Fibroblast of lung (primary cell): ENCODE measurements around the gene IGF2R. TPM values are rescaled to one million over a fixed set of nuclear protein-coding genes. Genes with fewer than 3 reads are reported as not detected.

ENCODE experiments used
- DNase-seq, 2 donors: peaks; one replicate each; pipeline versions ENCODE4 v3.0.0 to v3.0.0-alpha.2; 2010; ENCODE audit warnings: low read depth in 2 of 2
- H2AFZ ChIP-seq: 2 replicates; pipeline ENCODE4 v1.5.1; 2012; ENCODE audit warnings: low read length, control low read depth, inconsistent platforms
- H3K27ac ChIP-seq: 2 replicates; pipeline ENCODE4 v1.5.1; 2011; ENCODE audit warnings: low read length, control low read depth; ENCODE audit not compliant: insufficient read depth
- H3K27me3 ChIP-seq: 2 replicates; pipeline ENCODE4 v1.5.1; 2011; ENCODE audit warnings: mild to moderate bottlenecking, low read length; ENCODE audit not compliant: control insufficient read depth, insufficient read depth
- H3K36me3 ChIP-seq: 2 replicates; pipeline ENCODE4 v1.5.1; 2011; ENCODE audit warnings: low read length; ENCODE audit not compliant: control insufficient read depth, insufficient read depth
- H3K4me1 ChIP-seq: 2 replicates; pipeline ENCODE4 v1.5.1; 2011; ENCODE audit warnings: low read length; ENCODE audit not compliant: control insufficient read depth, insufficient read depth; ENCODE audit errors: extremely low read depth
- H3K4me2 ChIP-seq: 2 replicates; pipeline ENCODE4 v1.5.1; 2011; ENCODE audit warnings: low read length, control low read depth; ENCODE audit not compliant: insufficient read depth; ENCODE audit errors: extremely low read depth
- H3K4me3 ChIP-seq, 4 experiments: fragments of 200-600 bp in 1 of 4; sonication (generic) in 1 of 4; replicated peaks in 1 of 4; 2 replicates each; pipeline ENCODE4 v1.5.1; 2011 to 2016; ENCODE audit warnings: low read length in 4 of 4, low read depth in 3 of 4, mild to moderate bottlenecking in 3 of 4, control low read depth in 2 of 4, inconsistent platforms in 1 of 4, mixed read lengths in 1 of 4; ENCODE audit not compliant: insufficient read depth in 1 of 4; ENCODE audit errors: control extremely low read depth in 1 of 4
- H3K79me2 ChIP-seq: 2 replicates; pipeline ENCODE4 v1.5.1; 2012; ENCODE audit warnings: mild to moderate bottlenecking, low read length, inconsistent platforms; ENCODE audit not compliant: control insufficient read depth, insufficient read depth
- H3K9ac ChIP-seq: 2 replicates; pipeline ENCODE4 v1.5.1; 2011; ENCODE audit warnings: mild to moderate bottlenecking, low read length, control low read depth; ENCODE audit not compliant: insufficient read depth
- H3K9me3 ChIP-seq: 2 replicates; pipeline ENCODE4 v1.5.1; 2012; ENCODE audit warnings: low read depth, low read length; ENCODE audit not compliant: control insufficient read depth, insufficient read depth
- H4K20me1 ChIP-seq: 2 replicates; pipeline ENCODE4 v1.5.1; 2011; ENCODE audit warnings: low read length; ENCODE audit not compliant: control insufficient read depth, insufficient read depth; ENCODE audit errors: extremely low read depth
- EZH2 ChIP-seq: IDR thresholded peaks from 2 replicates; pipeline ENCODE4 v1.5.1; 2012; ENCODE audit warnings: low read length, control low read depth, mild to moderate bottlenecking; ENCODE audit errors: missing control alignments
- polyA plus RNA-seq, 2 donors: library from polyadenylated mRNA; depleted of rRNA in 1 of 2; stranded (reverse) in 1 of 2; unstranded in 1 of 2; fragments of >200 nt; gene quantifications; 2 replicates each; pipeline ENCODE4 v1.2.1, GENCODE V29; 2011 to 2012; ENCODE audit warnings: missing spikeins in 1 of 2
- total RNA-seq: library from RNA; depleted of rRNA; stranded (reverse); fragments of >200 nt; gene quantifications from 2 replicates; pipeline ENCODE4 v1.2.1, GENCODE V29; 2014
- TF ChIP-seq, protein P1 (sequence below), 2 donors: IDR thresholded peaks in 1 of 2; conservative IDR thresholded peaks in 1 of 2; 1 replicate in 1 of 2; 2 replicates in 1 of 2; pipeline ENCODE4 v1.5.1; 2011 to 2012; ENCODE audit warnings: low read length in 2 of 2, control low read depth in 1 of 2, inconsistent platforms in 1 of 2, low read depth in 1 of 2, mild to moderate bottlenecking in 1 of 2

Gene IGF2R
- total and polyA plus RNA-seq, 2 donors (not counting 1 experiment from before 2014, with no cell fraction given) = 37.6 to 300 TPM

DNA sequence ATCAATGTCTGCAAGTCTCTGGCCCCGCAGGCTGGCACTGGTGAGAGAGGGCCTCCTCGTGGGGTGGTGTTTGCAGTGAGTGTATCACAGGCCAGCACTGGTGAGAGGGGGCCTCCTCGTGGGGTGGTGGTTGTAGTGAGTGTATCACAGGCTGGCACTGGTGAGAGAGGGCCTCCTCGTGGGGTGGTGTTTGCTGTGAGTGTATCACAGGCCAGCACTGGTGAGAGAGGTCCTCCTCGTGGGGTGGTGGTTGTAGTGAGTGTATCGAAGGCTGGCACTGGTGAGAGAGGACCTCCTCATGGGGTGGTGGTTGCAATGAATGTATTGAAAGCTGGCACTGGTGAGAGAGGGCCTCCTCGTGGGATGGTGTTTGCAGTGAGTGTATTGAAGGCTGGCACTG lies 99.5 kb downstream of the IGF2R start:
- H3K79me2 ChIP-seq = no peaks in the 10 kb centered on the region
- no peak overlapping the region for H2AFZ ChIP-seq
- H4K20me1 ChIP-seq = no peaks in the 10 kb centered on the region
- H3K27me3 ChIP-seq = no peaks in the 10 kb centered on the region
- no peak for DNase-seq
- TF ChIP-seq EZH2 = no peak
- TF ChIP-seq, protein P1, sequence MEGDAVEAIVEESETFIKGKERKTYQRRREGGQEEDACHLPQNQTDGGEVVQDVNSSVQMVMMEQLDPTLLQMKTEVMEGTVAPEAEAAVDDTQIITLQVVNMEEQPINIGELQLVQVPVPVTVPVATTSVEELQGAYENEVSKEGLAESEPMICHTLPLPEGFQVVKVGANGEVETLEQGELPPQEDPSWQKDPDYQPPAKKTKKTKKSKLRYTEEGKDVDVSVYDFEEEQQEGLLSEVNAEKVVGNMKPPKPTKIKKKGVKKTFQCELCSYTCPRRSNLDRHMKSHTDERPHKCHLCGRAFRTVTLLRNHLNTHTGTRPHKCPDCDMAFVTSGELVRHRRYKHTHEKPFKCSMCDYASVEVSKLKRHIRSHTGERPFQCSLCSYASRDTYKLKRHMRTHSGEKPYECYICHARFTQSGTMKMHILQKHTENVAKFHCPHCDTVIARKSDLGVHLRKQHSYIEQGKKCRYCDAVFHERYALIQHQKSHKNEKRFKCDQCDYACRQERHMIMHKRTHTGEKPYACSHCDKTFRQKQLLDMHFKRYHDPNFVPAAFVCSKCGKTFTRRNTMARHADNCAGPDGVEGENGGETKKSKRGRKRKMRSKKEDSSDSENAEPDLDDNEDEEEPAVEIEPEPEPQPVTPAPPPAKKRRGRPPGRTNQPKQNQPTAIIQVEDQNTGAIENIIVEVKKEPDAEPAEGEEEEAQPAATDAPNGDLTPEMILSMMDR (conservative IDR thresholded peaks at IDR 0.05 in 1 of 2, IDR thresholded peaks at IDR 0.05 in 1 of 2; ENCODE audit: low read depth in 1 of 2, low read length in 2 of 2) = no peak
- no peak overlapping the region for H3K4me3 ChIP-seq
- no peak overlapping the region for H3K27ac ChIP-seq
- no peaks in the 10 kb centered on the region for H3K9me3 ChIP-seq
- H3K9ac ChIP-seq = no peak overlapping the region
- no peak overlapping the region for H3K4me2 ChIP-seq
- no peaks in the 10 kb centered on the region for H3K4me1 ChIP-seq
- H3K36me3 ChIP-seq = peaks cover 35% of the 10 kb centered on the region

GRCh38 chr6:160069050-160069454 lies 100.2 kb downstream of the IGF2R start:
- no peak overlapping the region for H3K4me3 ChIP-seq
- H3K36me3 ChIP-seq = peaks cover 32% of the 10 kb centered on the region
- no peaks in the 10 kb centered on the region for H3K4me1 ChIP-seq
- DNase-seq = no peak
- no peak overlapping the region for H2AFZ ChIP-seq
- no peaks in the 10 kb centered on the region for H4K20me1 ChIP-seq
- no peaks in the 10 kb centered on the region for H3K27me3 ChIP-seq
- H3K9ac ChIP-seq = no peak overlapping the region
- H3K9me3 ChIP-seq = no peaks in the 10 kb centered on the region
- TF ChIP-seq, protein P1 (conservative IDR thresholded peaks at IDR 0.05 in 1 of 2, IDR thresholded peaks at IDR 0.05 in 1 of 2; ENCODE audit: low read depth in 1 of 2, low read length in 2 of 2) = no peak
- TF ChIP-seq EZH2 = no peak
- H3K27ac ChIP-seq = no peak overlapping the region
- no peak overlapping the region for H3K4me2 ChIP-seq
- H3K79me2 ChIP-seq = no peaks in the 10 kb centered on the region

DNA sequence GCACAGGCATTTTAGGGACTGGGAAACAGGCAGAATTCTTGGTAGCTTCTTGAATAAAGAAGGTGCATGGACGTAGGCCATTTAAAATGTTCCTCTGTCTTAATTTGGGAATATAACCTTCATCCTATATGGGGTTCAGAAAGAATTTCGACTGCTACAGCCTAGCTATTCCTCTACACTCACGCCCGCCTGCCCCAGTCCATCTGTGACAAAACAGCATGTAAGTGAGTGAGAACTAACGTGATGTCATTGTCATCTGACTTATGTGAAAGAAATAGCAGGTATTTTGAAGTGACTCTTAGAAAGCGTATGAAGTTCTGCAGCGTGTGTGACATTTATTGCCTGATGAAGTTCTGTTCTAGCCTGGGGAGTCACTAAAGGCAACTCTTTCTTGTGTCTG lies 100.6 kb downstream of the IGF2R start:
- DNase-seq = no peak
- no peaks in the 10 kb centered on the region for H3K9me3 ChIP-seq
- peaks cover 32% of the 10 kb centered on the region for H3K36me3 ChIP-seq
- no peak overlapping the region for H3K9ac ChIP-seq
- H4K20me1 ChIP-seq = no peaks in the 10 kb centered on the region
- no peak overlapping the region for H2AFZ ChIP-seq
- no peak overlapping the region for H3K4me3 ChIP-seq
- H3K79me2 ChIP-seq = no peaks in the 10 kb centered on the region
- H3K27ac ChIP-seq = no peak overlapping the region
- TF ChIP-seq, protein P1 (conservative IDR thresholded peaks at IDR 0.05 in 1 of 2, IDR thresholded peaks at IDR 0.05 in 1 of 2; ENCODE audit: low read depth in 1 of 2, low read length in 2 of 2) = no peak
- TF ChIP-seq EZH2 = no peak
- H3K4me1 ChIP-seq = no peaks in the 10 kb centered on the region
- H3K27me3 ChIP-seq = no peaks in the 10 kb centered on the region
- no peak overlapping the region for H3K4me2 ChIP-seq
